Activated CD8-positive, alpha-beta memory T cell treated with anti-CD3 and anti-CD28 coated beads for 24 hours (primary cell): ENCODE measurements around the gene FHOD3.
"Not testable (repeated sequence)": the region's sequence is repeated elsewhere in the genome, so short reads cannot be mapped to it uniquely, and the experiment has no call there.

Experiments
- DNase-seq: peaks from one replicate; pipeline ENCODE4 v3.0.0-alpha.2; 2020

Gene FHOD3

GRCh38 chr18:36529747-36530146 lies 232.2 kb downstream of the FHOD3 start:
- DNase-seq: no peak

- DNase-seq: no peak
These were observed 233.3 kb downstream of the FHOD3 start for GRCh38 chr18:36530676-36531405.

GRCh38 chr18:36531636-36532035 lies 234.1 kb downstream of the FHOD3 start:
- DNase-seq: no peak

- no peak for DNase-seq
These were observed 234.9 kb downstream of the FHOD3 start for GRCh38 chr18:36532394-36532793.

- no peak for DNase-seq
These were observed 235.3 kb downstream of the FHOD3 start for GRCh38 chr18:36532815-36533214.

- no peak for DNase-seq
These were observed 236.1 kb downstream of the FHOD3 start for GRCh38 chr18:36533446-36534153.

GRCh38 chr18:36534154-36534688 lies 236.7 kb downstream of the FHOD3 start:
- no peak for DNase-seq

- DNase-seq: no peak
These were observed 237.9 kb downstream of the FHOD3 start for GRCh38 chr18:36535202-36535935.

GRCh38 chr18:36536426-36536825 lies 238.9 kb downstream of the FHOD3 start:
- DNase-seq: no peak

- no peak for DNase-seq
These were observed 239.8 kb downstream of the FHOD3 start for GRCh38 chr18:36537289-36537688.

GRCh38 chr18:36539674-36540231 lies 242.2 kb downstream of the FHOD3 start:
- DNase-seq: no peak

GRCh38 chr18:36543030-36543429 lies 245.5 kb downstream of the FHOD3 start:
- DNase-seq: no peak

GRCh38 chr18:36543991-36544725 lies 246.6 kb downstream of the FHOD3 start:
- no peak for DNase-seq

GRCh38 chr18:36545821-36546427 lies 248.4 kb downstream of the FHOD3 start:
- DNase-seq: no peak

GRCh38 chr18:36546876-36547275 lies 249.4 kb downstream of the FHOD3 start:
- DNase-seq: no peak

- DNase-seq: no peak
These were observed 250.0 kb downstream of the FHOD3 start for GRCh38 chr18:36547544-36547943.

GRCh38 chr18:36551274-36551673 lies 253.8 kb downstream of the FHOD3 start:
- not testable (repeated sequence) for DNase-seq

GRCh38 chr18:36558234-36558633 lies 260.7 kb downstream of the FHOD3 start:
- DNase-seq: no peak

GRCh38 chr18:36559149-36559857 lies 261.8 kb downstream of the FHOD3 start:
- DNase-seq: no peak

GRCh38 chr18:36560187-36560586 lies 262.7 kb downstream of the FHOD3 start:
- no peak for DNase-seq

- DNase-seq: no peak
These were observed 263.5 kb downstream of the FHOD3 start for GRCh38 chr18:36561046-36561445.
